HG03139 (cell line): ENCODE results near the gene LCN15.
"Not testable (repeated sequence)": the region's sequence is repeated elsewhere in the genome, so short reads cannot be mapped to it uniquely, and the experiment has no call there.

Source experiments
- ATAC-seq: cut with Tn5 transposase; IDR thresholded peaks from one replicate; pipeline ENCODE4 v1.9.1; 2021; ENCODE audit not compliant: unreplicated experiment

The LCN15 gene

GRCh38 chr9:136775191-136775590 is 10.9 kb upstream of the LCN15 start:
- no peak for ATAC-seq

DNA sequence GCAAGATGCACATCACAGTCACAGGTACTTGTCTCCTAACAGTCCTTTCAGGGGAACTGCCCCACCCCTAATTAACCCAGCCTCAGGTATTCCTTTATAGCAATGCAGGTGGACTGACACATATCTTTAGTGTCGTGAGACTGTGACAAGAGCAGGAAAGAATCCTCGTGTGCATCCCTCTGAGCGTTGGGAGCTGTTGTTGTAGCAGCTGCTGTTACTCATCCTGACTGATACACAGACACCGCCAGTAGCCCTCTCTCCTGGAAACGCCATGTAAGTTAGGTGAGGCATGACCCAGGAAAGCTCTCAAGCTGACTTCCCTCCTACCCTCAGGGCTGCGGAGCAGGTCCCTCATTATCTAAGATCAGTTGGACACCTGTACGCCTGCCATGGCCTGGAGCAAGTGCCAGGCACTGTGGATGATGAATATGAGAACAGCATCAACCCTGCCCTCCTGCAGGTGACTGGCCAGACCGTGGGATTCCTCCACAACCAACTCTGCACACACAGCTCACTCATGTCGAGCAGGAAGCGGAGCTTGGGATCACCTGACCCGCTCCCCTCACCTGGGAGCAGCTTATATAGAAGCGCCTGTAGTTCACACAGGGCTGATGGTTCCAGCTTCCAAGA is 10.2 kb upstream of the LCN15 start:
- ATAC-seq = no peak

DNA sequence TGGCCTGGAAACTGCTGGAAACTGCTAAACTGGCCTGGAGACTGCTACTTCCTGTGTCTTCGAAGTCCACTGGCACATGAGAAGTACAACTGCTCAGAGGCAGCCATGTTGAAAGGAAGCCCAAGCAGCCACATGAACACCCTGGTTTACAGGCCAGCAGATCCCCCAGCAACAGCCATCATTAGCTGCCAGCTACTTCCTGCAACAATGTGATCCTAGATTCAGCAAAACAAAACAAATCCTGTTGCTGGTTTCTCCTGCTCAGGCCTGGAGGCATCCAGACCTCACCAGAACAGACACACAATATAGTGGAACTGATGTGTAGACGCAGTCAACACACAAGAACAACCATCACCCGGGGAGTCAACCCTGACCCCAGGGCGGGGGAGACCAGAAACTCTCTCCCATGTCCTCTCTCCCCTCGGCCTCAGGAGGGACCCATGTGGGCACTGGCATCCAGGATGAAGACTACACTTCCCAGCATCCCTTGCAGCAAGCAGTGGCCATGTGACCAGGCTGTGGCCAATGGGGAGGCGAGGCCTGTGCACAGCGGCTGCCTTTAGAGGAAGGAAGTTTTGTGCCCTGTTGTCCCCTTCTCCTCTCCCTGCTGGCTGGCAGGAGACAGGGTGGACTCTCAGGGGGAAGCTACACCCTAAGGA is 9.2 kb upstream of the LCN15 start:
- no peak for ATAC-seq

DNA sequence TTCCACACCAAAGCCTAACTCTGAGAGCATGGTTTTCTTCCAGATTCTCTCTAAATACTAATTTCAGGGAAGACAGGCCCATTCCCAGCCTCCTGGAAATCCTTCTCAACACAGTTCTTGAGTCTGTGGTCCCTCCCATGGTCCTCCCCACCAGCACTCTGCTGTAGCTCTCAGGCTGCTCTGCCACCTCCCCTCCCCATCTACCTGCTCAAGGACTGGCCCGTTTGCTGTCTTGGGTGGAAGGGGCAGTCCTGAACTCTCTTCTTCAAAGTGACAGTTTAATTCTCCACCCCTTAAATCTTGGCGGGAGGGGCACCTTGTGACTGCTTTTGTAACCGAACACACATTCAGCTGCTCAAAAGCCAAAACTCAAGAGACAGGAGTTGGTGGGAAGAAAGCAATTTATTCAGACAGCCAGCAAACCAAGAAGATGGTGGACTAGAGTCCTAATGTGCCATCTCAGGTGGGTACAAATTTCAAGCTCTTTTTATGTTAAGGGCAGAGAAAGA is 7.6 kb upstream of the LCN15 start:
- ATAC-seq = no peak

DNA sequence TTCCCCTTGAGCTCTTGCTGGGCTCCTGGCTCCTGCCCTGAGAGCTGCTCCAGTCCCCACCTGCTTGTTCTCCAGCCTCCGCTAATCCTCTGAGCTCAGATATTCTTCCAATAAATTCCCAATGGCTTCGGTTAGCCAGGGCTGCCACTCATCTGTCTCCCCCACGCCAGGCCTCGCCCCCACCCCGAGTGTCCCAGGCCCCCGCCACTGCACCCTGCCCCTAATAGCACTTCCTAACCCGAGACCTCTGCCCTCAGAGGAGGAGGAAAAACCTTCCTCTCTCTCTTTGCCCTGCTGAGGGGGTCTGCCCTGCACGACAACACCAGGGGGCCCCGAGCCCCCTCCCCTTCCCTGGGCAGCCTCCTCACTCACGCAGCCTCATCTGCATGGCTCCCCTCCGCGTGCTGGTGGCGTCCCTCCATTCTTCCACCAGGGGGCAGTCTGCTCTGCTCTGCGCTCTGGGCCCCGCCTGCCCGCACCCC is 5.4 kb upstream of the LCN15 start:
- no peak for ATAC-seq

DNA sequence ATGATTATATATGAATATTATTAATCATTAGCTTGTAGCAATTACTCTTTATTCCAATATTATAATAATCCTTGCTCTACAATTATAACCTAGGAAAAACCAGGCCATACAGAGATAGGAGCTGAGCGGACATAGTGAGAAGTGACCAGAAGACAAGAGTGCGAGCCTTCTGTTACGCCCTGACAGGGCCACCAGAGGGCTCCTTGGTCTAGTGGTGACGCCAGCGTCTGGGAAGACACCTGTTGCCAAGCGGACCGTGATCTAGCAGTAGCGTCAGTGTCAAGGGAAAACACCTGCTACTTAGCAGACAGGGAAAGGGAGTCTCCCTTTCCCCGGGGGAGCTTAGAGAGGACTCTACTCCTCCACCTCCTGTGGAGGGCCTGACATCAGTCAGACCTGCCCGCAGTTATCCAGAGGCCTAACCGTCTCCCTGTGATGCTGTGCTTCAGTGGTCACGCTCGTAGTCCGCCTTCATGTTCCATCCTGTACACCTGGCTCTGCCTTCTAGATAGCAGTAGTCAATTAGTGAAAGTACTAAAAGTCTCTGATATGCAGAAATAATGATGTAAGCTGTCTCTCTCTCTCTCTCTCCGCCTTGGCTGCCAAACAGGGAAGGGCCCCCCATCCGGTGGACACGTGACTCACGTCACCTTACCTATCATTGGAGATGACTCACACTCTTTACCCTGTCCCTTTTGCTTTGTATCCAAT is 2.2 kb upstream of the LCN15 start:
- not testable (repeated sequence) for ATAC-seq

DNA sequence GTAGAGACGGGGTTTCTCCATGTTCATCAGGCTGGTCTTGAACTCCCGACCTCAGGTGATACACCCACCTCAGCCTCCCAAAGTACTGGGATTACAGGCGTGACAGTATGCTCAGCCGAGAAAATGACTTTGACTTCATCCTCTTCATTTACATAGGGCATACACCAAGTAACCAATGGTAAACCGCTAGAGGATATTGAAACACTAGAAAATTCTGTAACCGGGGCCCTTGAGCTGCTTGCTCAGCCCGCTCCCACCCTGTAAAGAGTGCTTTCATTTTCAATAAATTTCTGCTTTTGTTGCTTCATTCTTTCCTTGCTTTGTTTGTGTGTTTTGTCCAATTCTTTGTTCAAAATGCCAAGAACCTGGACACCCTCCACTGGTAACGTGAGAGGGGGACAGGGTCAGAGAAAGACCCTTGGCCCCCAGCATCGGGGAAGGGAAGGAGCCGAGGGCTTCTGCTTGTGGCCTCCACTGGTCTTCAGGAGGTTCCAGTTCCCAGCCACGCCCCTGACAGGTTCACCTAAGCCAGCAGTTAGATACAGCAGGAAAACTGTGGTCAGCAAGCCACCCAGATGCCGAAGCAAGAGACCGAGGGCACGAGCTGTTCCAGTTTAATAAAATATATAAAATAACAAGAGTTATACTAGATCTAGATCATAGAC is 1.6 kb upstream of the LCN15 start:
- ATAC-seq = not testable (repeated sequence)

DNA sequence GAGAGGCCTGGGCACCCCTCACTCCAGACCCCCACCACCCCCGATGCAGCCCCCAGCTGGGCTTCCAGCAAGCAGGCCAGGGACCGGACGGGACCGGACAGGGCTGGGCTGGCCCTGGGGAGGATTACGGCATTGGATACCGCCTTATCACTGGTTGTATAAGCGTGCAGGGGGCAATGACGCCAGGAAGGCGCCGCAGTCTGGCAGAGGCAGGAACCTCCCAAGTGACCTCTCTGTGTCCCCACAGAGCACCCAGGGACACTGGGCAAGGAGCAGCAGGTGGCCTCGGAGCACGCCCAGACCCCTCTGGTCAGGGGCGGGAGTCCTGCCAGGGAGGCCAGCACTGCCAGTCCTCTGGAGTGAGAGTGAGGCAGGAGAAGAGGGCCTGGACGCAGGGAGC is 723 bp upstream of the LCN15 start:
- no peak for ATAC-seq

DNA sequence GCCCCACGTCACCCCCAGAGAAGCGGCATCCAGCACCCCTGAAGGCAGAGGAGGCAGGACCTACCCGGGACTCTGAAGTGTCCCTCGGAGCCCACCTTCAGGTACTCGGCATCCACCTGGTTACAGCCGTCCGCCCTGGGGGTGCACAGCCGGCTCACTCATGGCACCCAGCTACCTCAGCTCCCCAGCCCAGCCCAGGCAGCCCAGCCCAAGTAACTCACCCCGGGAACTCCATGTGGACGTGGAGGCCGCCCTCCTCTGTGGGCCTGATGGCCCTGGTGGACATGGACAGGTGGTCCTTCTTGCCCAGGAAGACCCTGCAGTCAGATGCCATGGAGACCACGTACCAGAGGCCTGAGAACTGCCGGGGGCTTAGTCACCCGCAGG is 676 bp downstream of the LCN15 start:
- ATAC-seq = no peak

- ATAC-seq = no peak
Measured at GRCh38 chr9:136762915-136763648, 1.2 kb downstream of the LCN15 start.

GRCh38 chr9:136762221-136762691 is 2.1 kb downstream of the LCN15 start:
- no peak for ATAC-seq

- ATAC-seq = no peak
Measured at GRCh38 chr9:136761545-136761981, 2.8 kb downstream of the LCN15 start.

- not testable (repeated sequence) for ATAC-seq
Measured at GRCh38 chr9:136760834-136761544, 3.3 kb downstream of the LCN15 start.

- no peak for ATAC-seq
Measured at GRCh38 chr9:136760424-136760823, 3.9 kb downstream of the LCN15 start.

- ATAC-seq = no peak
Measured at GRCh38 chr9:136759436-136760325, 4.6 kb downstream of the LCN15 start.

DNA sequence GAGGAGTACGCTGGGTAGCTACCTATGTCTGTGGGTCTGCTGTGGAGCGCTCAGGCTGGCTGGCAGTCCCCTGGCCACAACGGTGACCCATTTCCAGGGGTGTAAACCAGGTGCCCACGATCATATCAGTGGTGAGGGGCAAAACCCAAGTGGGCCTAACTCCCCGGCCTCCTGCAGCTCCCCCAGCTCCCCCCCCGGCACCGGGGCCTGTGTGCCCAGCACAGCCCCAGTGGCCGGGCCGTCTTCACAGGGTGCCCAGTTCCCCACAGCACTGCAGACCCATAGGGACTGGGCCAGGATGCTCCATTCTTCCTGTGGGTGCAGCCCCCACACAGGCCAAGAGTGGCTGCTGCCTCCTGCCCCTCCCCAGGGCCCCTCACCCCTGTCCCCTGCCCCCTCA is 5.3 kb downstream of the LCN15 start:
- no peak for ATAC-seq

GRCh38 chr9:136757751-136758140 is 6.6 kb downstream of the LCN15 start:
- ATAC-seq = no peak

GRCh38 chr9:136757328-136757727 is 7.0 kb downstream of the LCN15 start:
- ATAC-seq = no peak

DNA sequence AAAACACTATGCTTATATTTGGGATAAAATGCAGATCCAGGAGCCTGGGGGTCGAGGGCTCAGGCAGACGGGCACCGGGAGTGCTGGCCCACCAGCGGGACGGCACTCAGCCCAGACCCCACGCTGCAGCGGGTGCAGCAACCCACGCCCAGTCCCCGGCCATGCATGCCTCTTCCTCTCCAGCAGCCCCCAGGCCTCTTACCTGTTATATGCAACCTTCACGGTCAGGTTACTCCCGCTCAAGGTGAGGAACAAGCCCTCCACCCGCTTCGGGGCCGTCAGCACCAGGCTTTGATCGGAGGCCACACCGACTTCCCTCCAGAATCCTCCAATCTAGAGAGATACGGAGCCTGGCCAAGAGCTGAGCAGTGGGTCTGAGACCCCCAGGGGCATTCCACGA is 7.5 kb downstream of the LCN15 start:
- ATAC-seq = no peak
